Activated T-cell treated with anti-CD3 and anti-CD28 coated beads for 1 hour (primary cell): ENCODE data around the gene ABCA7.
A peak's percentile ranks its signal among the peaks of the same experiment; 100 is the strongest.

Experiments used
- DNase-seq: peaks from one replicate; pipeline ENCODE4 v3.0.0-alpha.2; 2020; ENCODE audit warnings: low read depth

The ABCA7 gene

DNA sequence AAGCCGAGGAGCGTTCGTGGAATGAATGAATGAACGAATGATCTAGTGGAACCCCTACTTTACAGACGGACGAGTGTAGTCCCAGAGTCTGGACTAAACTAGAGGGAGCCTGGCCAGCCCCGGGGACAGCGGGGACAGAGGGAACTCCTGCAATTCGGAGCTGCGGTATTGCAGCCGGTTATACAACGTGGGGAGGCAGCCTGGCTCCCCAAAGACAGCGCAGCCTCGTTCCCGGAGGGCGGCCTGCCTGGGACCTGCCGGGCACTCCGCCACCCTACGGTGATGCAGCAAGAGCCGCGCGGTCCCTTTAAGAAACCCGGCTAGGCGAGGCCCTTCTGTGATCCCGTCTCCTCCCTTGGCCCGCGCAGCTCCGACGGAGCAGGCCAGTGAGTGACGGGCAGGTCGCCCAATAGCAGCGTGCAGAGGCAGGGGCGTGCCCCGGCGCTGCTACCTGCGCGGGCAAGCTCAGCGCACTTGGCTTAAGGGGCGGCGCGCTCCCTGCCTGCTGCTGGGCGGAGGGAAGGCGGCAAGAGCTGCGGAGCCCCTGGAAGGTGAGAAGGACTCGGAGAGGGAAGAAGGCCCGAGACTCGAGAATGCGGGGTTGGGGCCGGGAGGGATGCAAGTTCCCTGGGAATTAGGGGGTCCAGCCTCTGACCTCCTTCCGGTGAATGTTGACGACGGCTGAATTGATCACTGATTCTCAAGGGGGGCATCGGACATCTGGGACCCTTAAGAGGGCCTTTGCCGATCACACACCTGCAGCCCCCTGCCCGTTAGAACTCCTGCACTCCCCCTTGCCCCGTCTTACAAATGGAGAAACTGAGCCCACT is at the start of gene ABCA7:
Gene ABCA7 (plus strand): TSS at position 462 of the 830 bp plus-strand sequence. CDS start 1,255 bp downstream, outside the sequence.
- DNase-seq, result peak; percentile 99

DNA sequence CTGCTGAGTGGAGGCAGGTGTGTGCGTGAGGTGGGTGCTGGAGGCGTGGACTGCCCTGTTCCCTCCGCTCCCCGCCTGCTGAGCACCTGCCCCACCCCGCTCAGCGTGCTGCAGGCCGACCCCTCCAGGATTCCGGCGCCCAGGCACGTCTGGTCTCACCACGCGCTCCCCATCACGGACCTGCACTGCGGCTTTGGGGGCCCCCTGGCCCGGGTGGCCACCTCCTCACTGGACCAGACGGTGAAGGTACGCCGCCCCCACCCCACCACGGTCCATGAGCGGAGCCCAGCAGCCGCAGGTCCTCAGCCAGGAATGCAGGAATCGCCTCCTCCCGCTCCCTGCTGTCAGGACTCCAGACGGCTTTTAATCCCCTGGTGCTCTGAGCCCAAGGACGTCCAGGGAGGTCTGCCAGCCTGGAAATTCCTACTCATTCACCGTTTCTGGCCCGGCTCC is 49.8 kb upstream of the ABCA7 start:
- no peak for DNase-seq

DNA sequence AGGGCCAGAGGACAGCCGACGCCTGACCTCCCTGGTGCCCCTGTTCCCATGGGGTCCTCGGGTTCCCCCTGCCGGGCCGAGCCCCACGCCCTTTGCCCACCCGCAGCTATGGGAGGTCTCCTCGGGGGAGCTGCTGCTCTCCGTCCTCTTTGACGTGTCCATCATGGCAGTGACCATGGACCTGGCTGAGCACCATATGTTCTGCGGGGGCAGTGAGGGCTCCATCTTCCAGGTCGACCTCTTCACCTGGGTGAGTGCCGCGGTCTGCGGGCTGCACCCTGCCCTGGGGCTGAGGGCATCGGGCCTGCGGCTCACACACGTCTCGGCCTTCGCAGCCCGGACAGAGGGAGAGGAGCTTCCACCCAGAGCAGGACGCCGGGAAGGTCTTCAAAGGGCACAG is 49.2 kb upstream of the ABCA7 start:
- DNase-seq, result no peak

DNA sequence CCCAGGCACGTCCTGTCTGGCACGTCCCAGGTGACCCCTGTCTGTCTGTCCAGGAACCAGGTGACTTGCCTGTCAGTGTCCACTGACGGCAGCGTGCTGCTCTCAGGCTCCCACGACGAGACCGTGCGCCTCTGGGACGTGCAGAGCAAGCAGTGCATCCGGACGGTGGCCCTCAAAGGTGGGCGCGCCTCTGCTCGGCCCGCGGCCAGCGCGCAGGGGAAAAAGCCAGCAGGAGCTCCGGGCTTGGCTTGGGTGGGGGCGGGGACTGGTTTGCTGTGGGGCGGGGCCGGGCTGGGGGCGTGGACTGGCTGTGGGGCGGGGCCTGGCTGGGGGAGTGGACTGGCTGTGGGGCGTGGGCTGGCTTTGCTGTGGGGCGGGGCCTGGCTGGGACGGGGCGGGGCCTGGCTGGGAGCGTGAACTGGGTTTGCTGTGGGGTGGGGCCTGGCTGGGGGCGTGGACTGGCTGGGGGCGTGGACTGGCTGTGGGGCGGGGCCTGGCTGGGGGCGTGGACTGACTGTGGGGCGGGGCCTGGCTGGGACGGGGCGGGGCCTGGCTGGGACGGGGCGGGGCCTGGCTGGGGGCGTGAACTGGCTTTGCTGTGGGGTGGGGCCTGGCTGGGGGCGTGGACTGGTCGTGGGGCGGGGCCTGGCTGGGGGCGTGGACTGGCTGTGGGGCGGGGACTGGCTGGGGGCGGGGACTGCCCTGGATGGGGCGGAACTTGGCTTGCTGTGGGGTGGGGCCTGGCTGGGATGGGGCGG is 48.6 kb upstream of the ABCA7 start:
- peak; percentile 37 for DNase-seq

DNA sequence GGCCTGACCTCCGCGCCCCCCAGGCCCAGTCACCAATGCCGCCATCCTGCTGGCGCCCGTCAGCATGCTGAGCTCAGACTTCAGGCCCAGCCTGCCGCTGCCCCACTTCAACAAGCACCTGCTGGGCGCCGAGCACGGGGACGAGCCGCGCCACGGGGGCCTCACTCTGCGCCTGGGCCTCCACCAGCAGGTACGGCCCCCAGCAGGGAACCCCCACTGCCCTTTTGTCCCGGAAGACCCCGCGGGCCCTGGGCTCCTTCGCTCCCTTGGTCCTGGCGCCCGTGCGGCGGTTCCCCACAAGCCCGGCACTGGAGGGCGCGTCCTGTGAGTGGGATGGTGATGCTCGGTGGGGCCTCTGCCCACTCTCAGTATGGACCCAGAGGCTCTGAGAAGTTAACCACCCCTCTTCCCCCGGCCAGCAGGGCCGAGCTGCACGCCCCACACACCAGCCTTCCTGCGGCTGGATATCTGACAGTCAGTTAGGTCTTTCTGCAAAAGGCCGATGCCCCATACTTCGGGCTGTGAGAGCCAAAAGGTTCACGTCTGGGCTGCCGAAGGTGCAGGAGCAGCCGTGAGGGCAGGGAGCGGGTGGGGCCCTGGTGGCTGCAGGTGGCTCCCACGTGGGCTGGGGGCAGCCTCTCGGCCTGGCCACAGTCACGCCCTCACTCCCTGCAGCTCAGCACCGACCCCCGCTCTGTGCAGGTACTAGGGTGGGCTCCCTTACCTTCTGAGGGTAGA is 47.8 kb upstream of the ABCA7 start:
- DNase-seq, result no peak

GRCh38 chr19:992670-993055 is 47.2 kb upstream of the ABCA7 start:
- DNase-seq, result no peak

- DNase-seq, result no peak
These were observed 46.5 kb upstream of the ABCA7 start for GRCh38 chr19:993361-993830.

DNA sequence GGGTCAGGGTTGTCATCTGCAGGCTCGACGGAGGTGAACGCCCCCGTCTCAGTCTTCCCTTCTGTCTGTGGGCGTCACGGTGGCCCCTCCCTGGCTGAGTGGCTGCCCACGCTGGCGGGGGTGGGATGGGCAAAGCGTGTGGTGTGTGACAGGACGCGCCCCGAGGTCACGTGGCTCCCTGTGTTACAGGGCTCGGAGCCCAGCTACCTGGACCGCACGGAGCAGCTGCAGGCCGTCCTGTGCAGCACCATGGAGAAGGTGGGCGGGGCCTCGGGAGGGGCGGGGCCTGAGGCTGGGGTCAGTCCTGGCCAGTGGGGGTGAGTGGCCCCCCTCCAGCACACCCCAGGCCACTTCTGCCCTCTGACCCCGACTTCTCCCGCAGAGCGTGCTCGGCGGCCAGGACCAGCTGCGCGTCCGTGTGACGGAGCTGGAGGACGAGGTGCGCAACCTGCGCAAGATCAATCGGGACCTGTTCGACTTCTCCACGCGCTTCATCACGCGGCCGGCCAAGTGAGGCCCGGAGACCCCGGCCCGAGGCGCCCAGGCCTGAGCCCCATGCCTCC is 46.0 kb upstream of the ABCA7 start:
- DNase-seq, result no peak

- DNase-seq, result no peak
These were observed 45.4 kb upstream of the ABCA7 start for GRCh38 chr19:994516-994915.

GRCh38 chr19:995051-995827 is 44.7 kb upstream of the ABCA7 start:
- DNase-seq, result no peak

GRCh38 chr19:996051-996838 is 43.7 kb upstream of the ABCA7 start:
- peak; percentile 52 for DNase-seq

GRCh38 chr19:998064-998463 is 41.8 kb upstream of the ABCA7 start:
- no peak for DNase-seq

- no peak for DNase-seq
These were observed 40.6 kb upstream of the ABCA7 start for GRCh38 chr19:999379-999719.

DNA sequence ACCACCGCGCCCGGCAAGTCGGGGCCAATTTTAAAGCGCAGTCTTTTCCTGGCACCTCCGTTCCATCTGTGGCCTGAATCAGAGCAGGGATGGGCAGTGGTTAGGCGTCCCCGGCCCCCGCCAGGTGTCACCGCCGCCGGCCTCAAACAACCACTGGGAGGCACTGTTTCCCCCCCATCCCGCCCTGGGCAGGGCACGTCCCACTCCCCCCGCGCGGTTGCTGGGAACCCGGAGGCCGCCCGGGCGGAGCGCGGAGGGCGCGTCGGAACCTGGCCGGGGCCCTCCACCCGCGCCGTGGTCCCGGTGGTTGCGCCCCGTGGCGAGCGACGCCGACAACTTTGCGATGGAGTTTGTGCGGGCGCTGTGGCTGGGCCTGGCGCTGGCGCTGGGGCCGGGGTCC is 39.8 kb upstream of the ABCA7 start, which contains the start of gene GRIN3B:
Gene GRIN3B (plus strand): TSS at position 325 of the 400 bp plus-strand sequence. CDS start 19 bp downstream, at position 344.
- peak; percentile 50 for DNase-seq

DNA sequence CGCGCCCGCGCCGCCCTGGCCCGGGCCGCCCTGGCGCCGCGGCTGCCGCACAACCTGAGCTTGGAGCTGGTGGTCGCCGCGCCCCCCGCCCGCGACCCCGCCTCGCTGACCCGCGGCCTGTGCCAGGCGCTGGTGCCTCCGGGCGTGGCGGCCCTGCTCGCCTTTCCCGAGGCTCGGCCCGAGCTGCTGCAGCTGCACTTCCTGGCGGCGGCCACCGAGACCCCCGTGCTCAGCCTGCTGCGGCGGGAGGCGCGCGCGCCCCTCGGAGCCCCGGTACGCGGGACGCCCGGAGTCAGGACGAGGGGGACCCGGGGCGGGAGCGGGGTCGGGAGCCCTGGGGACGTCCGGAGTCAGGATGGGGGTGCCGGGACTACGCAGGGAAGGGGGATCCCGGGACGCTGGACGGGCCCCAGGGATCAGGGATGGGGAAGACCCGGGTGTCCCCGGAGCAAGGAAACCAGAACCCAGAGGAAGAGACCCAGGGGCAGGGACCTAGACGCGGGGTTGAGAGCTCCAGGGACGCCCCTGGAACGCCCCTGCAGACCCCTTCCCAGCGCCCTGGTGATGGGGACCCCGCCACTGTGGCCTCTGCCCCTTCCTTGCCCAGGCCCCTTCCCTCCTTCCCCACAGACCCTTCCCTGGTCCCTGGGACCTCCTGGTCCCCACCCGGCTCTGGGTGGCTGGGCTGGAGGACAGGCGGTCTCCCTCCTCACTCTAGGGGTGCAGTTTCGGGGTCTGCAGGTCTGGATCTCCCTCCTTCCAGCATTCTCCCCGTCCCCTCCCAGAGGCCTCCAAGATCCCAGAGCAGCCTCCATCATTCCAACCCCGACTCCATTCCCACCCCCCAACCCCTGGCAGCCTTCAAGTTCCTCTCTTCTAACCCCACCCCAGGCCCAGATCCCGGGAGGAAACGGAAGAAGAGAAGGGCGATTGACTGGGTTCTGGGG is 39.0 kb upstream of the ABCA7 start:
- no peak for DNase-seq

DNA sequence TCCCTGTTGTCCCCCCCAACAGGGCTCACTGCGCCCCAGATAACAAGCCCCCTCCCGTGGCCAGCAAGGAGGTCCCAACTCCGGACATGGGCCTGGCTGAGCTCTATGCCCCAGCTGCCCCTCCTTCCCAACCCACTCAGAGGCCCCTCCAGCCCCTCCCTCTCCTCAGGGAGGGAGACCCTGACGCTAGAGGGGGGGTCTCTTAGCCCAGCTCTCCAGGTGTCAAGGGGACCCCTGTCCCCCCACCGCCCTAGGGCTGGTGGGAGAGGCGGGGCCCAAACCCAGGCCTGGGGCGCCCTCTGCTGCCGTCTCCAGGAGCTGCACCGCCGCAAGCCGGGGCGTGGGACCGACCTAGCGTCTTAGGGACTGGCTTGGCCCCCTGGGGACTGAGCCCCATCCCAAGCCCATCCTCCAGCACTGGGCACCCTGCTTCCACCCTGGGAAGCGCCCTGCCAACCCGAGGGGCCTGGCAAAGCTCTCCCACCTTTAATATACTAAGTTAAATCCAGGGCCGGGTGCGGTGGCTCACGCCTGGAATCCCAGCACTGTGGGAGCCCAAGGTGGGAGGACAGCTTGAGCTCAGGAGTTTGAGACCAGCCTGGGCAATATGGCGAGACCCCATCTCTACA is 38.3 kb upstream of the ABCA7 start:
- DNase-seq, result peak; percentile 69

DNA sequence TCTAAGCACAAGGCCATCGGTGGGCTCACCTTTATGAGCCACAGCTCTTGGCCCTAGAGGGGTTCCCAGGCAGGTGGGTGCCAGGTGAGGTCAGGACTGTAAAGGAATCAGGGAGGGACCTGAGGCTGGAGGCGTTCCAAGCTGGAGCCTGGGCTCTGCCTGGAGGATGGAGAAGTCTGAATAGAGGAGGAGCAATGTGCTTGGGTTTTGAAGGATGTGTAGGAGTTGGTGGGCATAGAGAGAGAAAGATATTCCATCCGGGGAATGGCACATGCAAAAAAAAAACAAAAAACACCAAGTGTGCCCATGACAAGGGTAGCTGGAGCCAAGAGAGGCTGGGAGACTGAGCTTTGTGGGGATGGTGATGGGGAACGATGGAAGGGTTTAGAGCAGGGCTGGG is 37.3 kb upstream of the ABCA7 start:
- no peak for DNase-seq

DNA sequence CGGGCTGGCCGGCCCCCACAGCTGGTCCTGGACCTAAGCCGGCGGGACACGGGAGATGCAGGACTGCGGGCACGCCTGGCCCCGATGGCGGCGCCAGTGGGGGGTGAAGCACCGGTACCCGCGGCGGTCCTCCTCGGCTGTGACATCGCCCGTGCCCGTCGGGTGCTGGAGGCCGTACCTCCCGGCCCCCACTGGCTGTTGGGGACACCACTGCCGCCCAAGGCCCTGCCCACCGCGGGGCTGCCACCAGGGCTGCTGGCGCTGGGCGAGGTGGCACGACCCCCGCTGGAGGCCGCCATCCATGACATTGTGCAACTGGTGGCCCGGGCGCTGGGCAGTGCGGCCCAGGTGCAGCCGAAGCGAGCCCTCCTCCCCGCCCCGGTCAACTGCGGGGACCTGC is 36.6 kb upstream of the ABCA7 start:
- no peak for DNase-seq
